HG03135 (cell line): Measurements from ENCODE around the gene MAP3K7.
"Not testable (repeated sequence)": the region's sequence is repeated elsewhere in the genome, so short reads cannot be mapped to it uniquely, and the experiment has no call there.

Experiments
- ATAC-seq: cut with Tn5 transposase; IDR thresholded peaks from one replicate; pipeline ENCODE4 v1.9.1; 2021; ENCODE audit warnings: mild to moderate bottlenecking, moderate library complexity; ENCODE audit not compliant: unreplicated experiment

MAP3K7 gene

DNA sequence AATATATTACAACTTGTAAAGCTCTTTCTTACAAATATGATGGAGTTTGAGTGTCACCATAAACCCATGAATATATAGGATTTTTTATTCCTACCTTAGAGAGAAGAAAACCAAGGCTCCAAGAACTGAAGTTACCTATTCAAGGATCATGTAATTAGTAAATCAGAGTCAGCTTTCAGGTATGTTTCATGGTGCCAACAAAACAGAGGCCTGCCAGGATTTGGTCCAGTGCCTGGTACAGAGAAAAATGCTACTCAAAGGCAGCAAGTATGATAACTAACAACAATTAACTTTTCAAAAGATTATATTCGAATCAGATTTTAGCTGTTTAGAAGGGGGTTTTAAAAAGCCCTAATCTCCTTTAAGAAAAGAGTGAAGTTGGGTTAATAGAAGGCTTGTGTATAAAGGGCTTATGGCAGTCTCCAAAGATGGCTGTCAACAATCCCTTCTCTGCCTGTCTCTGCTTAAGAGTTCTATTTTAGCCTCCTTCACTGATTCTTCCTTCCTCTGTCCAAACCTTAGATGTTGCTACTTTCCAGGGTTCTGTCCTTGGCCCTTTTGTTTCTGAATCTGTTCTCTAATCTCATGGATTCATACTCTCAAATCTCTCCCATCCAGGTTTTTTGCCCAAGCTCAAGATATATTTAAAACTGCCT is 7.8 kb downstream of the MAP3K7 start:
- no peak for ATAC-seq

DNA sequence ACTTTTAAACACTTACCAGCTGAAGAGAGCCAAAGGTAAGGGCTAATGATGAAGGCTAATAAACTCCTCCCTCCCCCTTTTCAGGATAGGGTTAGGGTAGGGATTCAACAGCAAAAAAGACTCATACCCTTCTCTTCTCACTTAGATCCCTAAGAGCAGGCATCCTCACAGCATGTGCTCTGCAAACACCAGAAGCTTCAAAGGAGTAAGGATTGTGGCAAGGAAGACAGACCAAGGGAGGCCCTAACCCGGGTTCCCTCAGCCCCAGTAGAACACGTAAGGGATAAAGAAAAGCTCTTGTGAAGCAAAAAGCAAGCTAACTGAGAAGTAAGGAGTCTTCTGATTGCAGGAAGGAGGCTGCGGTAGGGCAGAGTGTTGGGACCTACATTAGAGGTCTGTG is 11.6 kb downstream of the MAP3K7 start:
- no peak for ATAC-seq

GRCh38 chr6:90574610-90575009 is 12.3 kb downstream of the MAP3K7 start:
- ATAC-seq, result no peak

GRCh38 chr6:90573624-90574023 is 13.2 kb downstream of the MAP3K7 start:
- no peak for ATAC-seq

- ATAC-seq, result no peak
These were observed 14.0 kb downstream of the MAP3K7 start for GRCh38 chr6:90572856-90573255.

DNA sequence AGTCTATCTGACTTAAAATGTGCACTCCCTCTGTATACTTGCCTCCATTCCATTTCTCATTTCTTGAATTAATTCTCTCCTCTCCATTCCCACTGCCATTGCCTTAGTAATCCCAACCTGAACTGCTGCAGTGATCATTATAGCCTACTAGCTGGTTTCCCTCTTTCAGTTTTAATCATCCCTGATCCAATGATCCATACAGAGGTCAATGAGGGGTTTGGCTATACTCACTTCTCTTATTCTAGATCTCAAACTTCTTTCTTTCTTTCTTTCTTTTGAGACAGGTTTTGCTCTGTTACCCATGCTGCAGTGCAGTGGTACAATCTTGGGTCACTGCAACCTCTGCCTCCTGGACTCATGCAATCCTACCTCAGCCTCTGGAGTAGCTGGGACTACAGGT is 17.6 kb downstream of the MAP3K7 start:
- no peak for ATAC-seq

DNA sequence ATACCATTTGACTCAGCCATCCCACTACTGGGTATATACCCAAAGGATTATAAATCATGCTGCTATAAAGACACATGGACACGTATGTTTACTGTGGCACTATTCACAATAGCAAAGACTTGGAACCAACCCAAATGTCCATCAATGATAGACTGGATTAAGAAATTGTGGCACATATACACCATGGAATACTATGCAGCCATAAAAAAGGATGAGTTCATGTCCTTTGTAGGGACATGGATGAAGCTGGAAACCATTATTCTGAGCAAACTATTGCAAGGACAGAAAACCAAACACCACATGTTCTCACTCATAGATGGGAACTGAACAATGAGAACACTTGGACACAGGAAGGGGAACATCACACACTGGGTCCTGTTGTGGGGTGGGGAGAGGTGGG is 19.2 kb downstream of the MAP3K7 start:
- ATAC-seq, result not testable (repeated sequence)

GRCh38 chr6:90562341-90562740 is 24.5 kb downstream of the MAP3K7 start:
- not testable (repeated sequence) for ATAC-seq

DNA sequence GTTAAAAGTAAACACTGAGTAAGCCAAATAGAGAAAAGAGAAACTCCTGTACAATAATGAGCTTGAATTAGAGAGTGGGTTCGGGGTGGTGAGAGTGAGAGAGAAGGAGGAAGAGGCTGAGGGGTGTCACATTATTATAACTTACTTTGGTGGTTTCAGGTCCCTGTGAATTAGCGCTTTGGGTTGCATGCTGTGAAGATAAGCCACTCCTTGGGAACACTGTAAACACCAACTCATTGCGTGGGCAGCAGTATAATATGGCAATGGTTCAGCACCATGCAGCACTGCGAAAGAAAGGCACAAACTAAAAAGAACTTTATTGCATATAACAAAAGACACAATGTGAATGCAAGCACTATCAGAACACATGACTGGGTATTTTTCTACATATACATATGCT is 26.9 kb downstream of the MAP3K7 start:
- ATAC-seq, result no peak

DNA sequence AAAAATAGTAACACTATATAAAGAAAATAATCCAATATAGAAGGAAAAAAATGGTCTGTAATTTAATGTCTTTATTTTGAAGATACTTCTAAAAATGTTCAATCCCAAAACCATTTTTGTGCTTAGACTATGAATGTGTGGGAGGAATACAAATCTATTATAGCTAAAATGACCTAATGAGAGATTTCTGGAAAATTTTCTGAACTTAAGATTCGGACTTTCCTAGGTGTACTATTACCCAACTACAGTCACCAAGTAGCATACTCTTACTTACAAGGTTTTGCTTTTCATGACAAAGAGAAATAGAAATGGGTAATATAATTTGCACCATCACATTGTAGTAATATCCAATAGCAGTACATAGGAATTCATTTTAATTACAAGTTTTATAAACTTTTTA is 29.9 kb downstream of the MAP3K7 start:
- ATAC-seq, result no peak

- no peak for ATAC-seq
These were observed 38.9 kb downstream of the MAP3K7 start for GRCh38 chr6:90547991-90548390.

GRCh38 chr6:90547079-90547478 is 39.8 kb downstream of the MAP3K7 start:
- ATAC-seq, result no peak

GRCh38 chr6:90545448-90545847 is 41.4 kb downstream of the MAP3K7 start:
- ATAC-seq, result no peak

DNA sequence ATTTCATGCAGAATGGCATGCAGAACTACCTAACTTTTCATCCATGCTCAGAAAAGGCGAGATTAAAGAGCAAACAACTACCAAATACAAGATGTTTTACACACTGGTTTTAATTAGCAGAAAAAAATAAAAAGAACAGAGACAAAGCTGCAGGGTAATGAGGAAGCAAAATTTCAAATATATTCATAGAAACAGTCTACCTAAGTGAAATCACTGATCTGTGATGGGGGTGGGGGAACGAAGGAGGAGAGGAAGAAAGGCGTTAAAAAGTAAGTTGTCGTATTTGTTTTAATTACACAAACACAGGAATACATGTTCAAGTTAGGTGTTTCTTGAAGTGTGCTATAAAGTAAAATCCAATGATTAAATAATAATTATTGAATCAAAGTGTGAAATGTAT is 42.1 kb downstream of the MAP3K7 start:
- no peak for ATAC-seq

- no peak for ATAC-seq
These were observed 42.8 kb downstream of the MAP3K7 start for GRCh38 chr6:90544081-90544480.

DNA sequence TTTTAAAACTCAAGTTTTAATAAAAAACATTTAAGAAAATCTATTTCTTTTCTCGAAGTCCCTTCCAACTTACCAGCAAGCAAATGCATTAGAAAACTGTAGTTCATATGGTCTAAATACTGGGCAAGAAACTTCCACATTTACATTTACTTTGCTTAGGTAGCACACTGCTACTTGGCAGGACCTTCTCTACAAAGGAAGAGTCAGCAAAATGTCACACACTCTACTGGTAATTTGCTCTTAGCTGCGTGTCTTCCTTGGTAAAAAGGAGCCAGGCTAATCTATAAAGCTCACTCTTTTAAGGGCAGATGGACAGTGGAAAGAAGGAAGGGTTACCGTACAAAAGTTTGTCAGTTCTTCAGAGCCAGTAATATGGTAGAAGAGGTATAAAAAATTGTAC is 45.7 kb downstream of the MAP3K7 start:
- ATAC-seq, result no peak

DNA sequence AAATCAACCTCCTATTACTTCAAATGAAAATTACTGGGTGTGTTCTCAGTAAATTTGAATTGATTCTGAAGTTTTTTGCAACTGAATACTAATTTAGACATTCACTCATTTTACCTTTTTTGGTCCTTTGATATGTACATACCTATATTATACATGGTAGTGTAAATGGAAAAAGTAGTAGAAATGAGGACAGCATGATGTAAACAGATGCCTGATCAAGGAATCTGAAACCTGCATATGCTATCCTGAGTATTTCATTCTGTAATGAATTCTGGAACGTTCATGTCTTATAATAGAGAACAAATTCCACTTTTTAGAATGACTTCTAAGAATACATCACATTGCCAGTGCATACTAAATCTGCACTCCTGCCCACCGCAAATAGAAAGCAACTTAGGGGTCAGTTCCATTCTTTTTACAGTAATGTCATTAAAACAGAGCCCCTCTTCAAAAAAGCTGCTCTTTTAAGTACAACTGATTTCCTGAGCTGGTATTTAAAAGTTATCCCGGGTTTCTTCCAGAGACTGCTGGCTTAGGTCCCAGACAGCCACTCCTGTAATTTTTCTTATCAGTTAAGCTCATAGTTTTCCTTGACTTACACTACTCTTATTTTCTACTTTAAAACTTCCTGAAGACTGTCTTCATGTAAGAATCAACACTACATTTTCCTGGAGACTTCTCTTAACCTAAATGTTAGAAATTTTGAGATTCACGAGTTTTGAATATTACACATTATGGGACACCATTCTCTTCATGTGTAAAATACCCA is 48.4 kb downstream of the MAP3K7 start:
- no peak for ATAC-seq

GRCh38 chr6:90537723-90538258 is 49.1 kb downstream of the MAP3K7 start:
- peak; percentile 64 for ATAC-seq

DNA sequence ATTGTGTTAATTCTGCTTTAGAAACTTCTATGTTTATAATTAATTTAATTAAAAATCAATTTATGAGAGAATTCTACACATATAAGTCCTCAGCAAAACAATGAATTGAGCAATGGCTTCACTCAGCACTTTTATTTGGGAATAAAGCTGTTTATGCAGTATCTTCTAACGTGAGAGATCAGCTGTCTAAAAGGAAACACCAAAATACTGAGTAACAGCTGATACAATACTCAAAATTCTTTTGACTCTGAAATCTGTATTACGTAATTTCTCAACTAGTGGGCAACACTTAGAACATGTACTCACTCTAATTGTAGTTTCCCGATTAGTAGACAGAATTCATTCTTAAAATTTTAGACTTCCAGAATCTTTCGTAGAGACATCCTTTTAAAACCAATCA is 49.8 kb downstream of the MAP3K7 start:
- ATAC-seq, result no peak

DNA sequence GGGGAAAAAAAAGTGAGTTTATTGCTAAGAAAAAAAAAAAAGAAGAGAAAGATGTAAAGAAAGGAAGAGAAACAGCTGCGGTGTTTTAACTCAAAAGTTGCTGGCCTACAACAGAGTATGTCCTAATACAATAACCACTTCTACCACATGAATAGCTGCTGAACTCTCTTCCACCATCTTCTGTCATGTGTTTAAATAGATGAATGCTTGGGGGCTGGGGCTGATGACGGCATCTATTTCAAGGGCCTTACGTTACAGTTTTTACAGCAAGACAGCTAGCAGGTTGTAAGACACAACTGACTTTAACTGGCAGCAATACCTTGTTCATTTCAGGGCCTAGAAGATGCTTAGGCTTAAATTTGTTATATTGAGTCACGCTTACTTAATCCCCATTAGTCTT is 50.4 kb downstream of the MAP3K7 start:
- no peak for ATAC-seq

GRCh38 chr6:90534337-90535025 is 52.4 kb downstream of the MAP3K7 start:
- no peak for ATAC-seq
